Astrocyte (in vitro differentiated cells and primary cell): ENCODE results near the gene ZNF185.

Experiments used
- CTCF ChIP-seq: IDR thresholded peaks from 2 replicates; pipeline ENCODE4 v1.5.1; 2011; ENCODE audit warnings: low read depth, mild to moderate bottlenecking, inconsistent platforms, low read length, moderate library complexity; ENCODE audit not compliant: insufficient read depth
- EZH2 ChIP-seq: IDR thresholded peaks from 2 replicates; pipeline ENCODE4 v1.6.1; 2012; ENCODE audit warnings: mild to moderate bottlenecking, low read length, inconsistent platforms; ENCODE audit not compliant: insufficient read depth

GRCh38 chrX:152872522-152872921 lies 25.3 kb upstream of the ZNF185 start:
- TF ChIP-seq CTCF, result no peak
- no peak for TF ChIP-seq EZH2
